GM18526 (cell line): Measurements from ENCODE around the gene CRADD.

Source experiments
- POLR2A ChIP-seq: IDR thresholded peaks from 3 replicates; pipeline ENCODE4 v1.6.1; 2011; ENCODE audit not compliant: insufficient read length; ENCODE audit errors: extremely low read depth

CRADD gene

GRCh38 chr12:93856611-93857010, 179.4 kb downstream of the CRADD start:
- no peak for TF ChIP-seq POLR2A

- TF ChIP-seq POLR2A, result no peak
Observed at GRCh38 chr12:93857279-93857938, 180.2 kb downstream of the CRADD start.

DNA sequence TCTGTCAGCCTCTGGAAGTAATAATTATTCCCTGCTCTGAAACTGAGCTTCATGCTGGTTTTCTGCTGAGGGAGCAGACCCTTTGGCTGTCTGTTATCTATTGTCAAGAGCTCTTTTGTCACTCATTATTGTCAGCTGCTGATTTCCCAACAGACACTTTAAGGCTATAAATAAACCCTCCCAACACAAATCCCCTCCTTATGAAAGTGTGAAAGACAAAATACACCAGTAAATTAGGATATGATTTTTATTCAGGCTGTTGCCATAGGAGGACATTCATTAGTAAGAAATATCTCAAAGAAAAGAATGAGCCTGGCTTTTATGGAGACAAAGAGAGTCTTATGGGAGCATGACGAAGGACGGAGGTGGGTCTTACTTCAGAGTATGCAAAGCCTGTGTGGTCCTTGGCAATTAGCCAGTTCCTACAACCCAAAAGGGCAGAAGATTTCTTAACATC, 180.8 kb downstream of the CRADD start:
- TF ChIP-seq POLR2A, result no peak

- no peak for TF ChIP-seq POLR2A
Observed at GRCh38 chr12:93860668-93861373, 183.6 kb downstream of the CRADD start.

DNA sequence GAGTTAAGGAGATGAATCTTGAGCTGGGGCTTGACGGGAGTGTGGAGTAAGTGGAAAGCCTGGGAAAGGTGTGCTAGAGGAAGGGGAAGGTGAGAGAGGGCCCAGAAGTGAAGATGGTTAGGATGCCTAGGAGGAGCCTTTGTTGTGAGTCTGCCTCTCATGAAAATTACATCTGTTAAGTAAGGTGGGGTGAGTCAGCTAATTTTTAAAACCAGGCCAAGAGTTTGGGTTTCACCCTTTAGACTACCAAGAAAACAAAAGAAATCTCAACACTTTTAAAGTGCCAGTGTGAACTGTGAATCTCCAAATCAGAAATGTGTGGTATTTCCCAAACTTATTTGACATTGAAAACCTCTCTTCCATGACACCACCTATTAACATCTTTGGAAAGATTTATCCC, 185.2 kb downstream of the CRADD start:
- TF ChIP-seq POLR2A, result no peak

DNA sequence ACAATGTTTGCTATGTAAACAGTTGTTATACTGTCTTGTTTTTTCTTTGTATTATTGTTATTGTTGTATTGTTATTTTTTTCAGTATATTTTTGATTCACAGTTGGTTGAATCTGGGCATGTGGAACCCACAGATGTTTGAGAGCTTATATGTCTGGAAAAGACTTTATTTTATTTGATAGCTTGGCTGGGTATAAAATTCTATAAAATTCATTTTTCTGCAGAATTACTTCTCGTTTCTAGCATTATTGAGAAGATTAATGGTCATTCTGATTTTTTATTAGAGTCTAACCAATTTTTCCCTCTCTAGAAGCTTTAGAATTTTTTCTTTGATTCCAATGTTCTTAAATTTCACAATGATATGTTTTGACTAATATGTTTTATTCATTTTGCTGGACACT, 188.6 kb downstream of the CRADD start:
- no peak for TF ChIP-seq POLR2A

GRCh38 chr12:93868771-93869170, 191.6 kb downstream of the CRADD start:
- no peak for TF ChIP-seq POLR2A

GRCh38 chr12:93870020-93870795, 193.0 kb downstream of the CRADD start:
- no peak for TF ChIP-seq POLR2A

GRCh38 chr12:93873561-93873960, 196.4 kb downstream of the CRADD start:
- no peak for TF ChIP-seq POLR2A

- no peak for TF ChIP-seq POLR2A
Observed at GRCh38 chr12:93875157-93875556, 198.0 kb downstream of the CRADD start.

DNA sequence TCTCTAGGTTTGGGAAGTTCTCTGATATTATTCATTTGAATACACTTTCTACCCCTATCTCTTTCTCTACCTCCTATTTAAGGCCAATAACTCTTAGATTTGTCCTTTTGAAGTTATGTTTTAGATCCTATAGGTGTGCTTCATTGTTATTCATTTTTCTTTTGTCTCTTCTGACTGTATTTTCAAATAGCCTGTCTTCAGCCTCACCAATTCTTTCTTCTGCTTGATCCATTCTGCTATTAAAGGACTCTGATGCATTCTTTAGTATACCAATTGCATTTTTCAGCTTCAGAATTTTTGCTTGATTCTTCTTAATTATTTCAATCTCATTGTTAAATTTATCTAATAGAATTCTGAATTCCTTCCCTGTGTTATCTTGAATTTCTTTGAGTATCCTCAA, 199.2 kb downstream of the CRADD start:
- TF ChIP-seq POLR2A, result no peak

GRCh38 chr12:93877446-93877845, 200.3 kb downstream of the CRADD start:
- no peak for TF ChIP-seq POLR2A

DNA sequence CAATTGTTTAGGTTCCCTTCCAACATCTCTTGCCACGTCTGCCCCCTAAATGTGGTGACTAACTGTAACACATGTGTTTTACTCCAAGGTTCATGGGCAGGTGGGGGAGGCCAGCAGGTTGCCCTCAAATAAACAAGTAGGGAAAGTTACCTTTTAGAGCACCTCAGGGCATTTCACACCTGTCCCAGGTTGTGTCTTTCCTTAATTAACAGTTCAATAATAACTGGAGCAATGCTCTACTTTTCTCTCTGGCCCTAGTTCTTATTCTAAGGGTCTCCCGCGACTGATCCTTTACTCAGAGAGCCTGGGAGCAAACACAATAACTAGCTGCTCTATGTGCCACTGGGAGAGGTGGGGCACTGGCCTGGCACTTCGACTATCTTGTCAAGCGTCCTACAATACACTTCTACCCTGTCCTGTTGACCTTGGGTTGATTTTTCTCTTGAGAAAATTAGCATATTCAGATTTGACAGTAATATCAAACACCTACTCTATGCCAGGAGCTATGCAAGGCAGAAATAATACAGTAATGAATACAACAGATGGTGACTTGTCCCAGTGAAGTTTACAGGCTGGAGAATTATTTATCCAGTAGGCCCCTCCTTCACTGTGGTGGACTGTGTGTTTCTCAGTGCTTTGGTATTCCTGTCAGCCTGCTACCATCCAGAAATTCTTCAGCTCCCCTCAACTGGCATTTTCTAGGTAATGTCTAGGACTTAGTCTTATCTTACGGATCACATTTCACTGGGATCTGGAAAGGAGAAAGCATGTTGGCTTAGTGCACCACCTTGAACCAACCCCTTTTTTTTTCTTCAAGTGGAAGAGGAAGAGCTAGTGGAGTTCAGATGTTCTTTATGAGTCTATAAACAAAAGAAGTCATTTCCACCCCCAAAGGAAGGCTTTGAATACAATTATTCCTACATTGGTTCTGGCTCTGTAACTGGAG, 202.6 kb downstream of the CRADD start:
- no peak for TF ChIP-seq POLR2A

DNA sequence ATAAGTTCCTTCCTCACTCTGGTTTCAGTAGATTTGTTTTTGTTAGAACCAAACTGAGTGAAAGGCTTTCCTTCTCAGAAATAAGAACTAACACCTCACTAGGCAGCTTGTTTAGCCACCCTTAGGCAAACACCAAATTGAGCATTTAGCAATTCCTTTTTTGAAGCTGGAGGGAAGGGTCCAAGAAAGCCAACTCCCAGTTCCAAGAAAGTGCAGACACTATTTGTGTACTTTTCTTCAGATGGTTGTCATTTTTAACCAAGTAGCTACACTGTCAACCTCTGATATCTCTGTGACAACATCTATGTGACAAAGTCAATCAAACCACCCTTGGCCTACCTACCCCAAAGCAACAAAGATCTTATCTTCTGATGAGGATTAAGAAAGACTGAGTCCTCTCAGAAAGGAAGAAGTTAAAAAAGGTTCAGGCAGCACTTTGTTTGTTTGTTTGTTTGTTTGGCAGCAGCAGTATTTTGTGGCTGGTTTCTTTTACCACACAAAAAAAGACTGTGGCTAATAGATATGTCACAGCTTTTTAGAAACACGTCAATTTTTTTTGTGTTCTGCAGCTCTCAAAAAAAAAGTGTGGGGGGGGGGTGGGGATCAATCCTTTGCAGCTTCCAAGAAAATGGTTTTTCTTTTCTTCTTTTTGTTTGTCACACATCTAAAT, 203.8 kb downstream of the CRADD start:
- no peak for TF ChIP-seq POLR2A
